NOMO-1 (cell line): Measurements from ENCODE around the gene CDK9.

Experiments
- DNase-seq, 2 experiments: peaks; one replicate each; lab custom pipeline; 2025; ENCODE audit not compliant: unreplicated experiment in 2 of 2; lab: John Stamatoyannopoulos, UW

CDK9 gene

DNA sequence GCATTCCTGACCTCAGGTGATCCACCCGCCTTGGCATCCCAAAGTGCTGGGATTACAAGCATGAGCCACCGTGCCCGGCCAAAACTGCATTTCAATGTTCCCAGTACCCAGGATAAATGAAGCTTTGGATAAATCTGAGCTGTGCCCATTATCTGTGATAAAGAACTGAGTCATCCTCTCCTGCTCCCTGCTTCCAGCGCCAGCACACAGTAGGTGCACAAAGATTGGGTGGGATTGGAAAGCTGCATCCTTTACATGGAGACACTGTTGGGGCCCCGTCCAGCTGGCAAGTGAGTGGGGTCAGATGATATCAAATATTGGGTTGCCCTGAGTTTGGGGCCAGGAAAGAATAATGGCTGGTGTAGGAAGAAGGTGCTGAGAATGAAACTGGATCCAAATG, 24.8 kb upstream of the CDK9 start:
- DNase-seq, result no peak

DNA sequence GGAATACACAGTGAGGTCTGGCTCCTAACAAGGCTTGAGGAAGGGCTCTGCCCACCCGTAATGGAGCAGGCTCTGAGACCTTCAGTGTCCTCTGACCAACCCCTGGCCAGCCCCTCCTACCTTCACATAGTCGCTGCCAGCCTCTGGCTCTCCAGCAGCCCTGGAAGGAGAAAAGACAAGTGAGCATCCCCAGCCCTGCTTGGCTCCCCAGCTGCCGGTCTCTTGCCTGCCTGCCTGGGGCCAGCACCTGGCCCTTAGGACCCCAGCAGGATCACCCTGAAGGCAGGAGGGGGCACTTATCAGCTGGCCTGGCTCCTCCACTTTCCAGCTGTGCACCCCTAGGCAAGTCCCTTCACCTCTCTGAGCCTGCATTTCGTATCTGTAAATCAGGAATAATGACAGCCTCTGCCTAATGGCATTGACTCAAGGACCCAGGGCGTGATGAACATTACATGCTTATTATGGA, 24.3 kb upstream of the CDK9 start:
- no peak for DNase-seq

DNA sequence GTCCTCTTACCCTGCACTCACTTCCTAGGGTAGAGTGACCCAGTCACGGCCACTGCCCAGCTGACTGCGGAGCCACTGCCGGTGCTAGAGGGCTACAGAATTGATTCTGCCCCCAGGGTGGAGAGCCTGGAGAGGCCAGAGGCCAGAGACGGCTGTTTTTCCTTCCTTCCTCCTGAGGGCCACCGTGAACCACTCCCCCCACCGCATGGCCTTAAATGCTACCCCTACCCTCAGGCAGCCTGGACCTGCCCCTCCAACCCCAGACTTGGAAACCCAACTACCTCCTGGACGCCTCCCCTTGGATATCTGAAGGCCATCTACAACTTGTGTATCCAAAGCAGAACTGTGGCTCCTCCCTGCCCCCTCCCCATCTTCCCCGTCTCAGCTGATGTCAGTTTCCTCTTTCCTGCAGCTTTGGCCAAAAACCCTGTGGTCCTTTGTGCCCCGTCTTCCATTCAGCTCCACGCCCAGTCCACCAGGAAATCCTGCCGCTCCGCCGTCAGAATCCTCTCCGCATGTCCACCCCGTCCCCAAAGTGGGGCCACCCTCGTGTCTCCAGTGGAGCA, 23.6 kb upstream of the CDK9 start:
- DNase-seq, result no peak

DNA sequence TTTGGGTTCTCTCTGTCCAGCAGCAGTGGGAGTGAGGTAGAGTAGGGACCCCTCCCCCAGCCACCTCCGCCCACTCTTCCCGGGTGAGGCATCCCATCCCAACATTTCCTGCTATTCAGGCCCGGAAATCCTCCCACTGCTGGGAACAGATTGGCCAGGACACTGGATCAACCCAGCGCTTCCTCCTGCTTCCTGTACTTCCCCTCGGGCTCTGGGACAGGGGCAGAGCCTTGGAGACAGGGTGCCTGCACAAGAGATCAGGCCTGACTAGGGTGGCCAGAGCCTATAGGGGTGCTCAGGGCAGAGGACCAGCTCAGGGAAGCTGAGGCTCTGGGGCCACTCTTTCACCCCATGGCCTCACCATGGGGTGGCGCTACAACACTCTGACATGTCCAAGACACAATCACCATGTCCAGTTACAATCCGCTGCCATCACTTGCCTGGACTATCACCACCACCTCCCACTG, 21.9 kb upstream of the CDK9 start:
- no peak for DNase-seq

GRCh38 chr9:127765418-127765817, 20.4 kb upstream of the CDK9 start:
- DNase-seq, result no peak

GRCh38 chr9:127767410-127767809, 18.4 kb upstream of the CDK9 start:
- DNase-seq, result no peak

DNA sequence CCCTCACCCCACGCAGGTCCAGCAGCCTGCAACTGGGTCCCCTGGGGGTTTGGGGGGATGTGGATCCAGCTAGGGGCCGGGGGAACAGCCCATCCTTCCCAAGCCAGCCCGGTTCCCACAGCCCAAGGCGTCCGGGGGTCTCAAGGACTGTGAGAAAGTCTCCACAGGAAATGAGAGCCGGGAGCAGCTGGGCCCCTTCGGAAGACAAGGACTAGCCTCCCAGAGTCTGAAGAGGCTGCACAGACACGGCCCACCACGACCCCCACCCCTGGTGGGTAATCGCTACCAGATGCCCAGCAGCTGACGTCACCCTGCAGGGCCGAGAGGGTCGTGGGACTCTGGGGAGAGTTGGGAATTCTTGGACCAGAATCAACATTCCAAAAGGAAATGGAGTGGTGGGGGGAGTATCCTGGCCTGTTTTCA, 17.9 kb upstream of the CDK9 start:
- DNase-seq, result no peak

DNA sequence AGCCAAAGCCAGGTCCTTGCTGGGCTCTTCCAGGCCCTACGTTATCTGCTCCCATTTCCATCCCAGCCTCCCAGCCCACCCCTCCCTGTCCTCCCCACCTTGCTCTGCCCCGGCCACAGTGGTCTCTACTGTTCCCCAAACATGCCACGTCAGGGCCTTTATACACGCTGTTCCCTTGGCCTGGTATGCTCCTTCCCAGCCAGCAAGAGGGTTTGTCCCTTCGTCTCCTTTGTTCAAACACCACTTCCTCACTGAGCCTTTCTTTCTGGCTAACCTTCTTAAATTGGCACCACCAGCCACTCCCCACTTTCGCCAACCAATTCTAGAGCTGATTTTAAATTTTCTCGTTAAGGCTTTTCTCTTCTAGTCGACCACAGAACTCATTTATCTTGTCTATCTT, 17.1 kb upstream of the CDK9 start:
- no peak for DNase-seq

DNA sequence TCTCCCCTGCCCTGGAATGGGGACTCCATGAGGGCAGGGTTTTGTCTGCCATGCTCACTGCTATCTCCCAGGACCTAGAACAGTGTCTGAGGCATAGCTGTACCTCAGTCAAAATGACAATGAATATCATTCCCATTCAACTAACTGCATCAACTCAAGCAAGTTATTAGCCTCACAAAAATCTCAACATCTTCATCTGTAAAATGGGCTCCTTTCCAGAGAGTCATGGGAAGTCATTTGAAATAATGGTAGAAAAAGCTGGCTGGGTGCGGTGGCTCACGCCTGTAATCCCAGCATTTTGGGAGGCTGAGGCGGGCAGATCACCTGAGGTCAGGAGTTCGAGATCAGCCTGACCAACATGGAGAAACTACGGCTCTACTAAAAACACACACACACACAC, 16.7 kb upstream of the CDK9 start:
- DNase-seq, result no peak

GRCh38 chr9:127769929-127770582, 15.8 kb upstream of the CDK9 start:
- no peak for DNase-seq

GRCh38 chr9:127770583-127770904, 15.3 kb upstream of the CDK9 start:
- no peak for DNase-seq

DNA sequence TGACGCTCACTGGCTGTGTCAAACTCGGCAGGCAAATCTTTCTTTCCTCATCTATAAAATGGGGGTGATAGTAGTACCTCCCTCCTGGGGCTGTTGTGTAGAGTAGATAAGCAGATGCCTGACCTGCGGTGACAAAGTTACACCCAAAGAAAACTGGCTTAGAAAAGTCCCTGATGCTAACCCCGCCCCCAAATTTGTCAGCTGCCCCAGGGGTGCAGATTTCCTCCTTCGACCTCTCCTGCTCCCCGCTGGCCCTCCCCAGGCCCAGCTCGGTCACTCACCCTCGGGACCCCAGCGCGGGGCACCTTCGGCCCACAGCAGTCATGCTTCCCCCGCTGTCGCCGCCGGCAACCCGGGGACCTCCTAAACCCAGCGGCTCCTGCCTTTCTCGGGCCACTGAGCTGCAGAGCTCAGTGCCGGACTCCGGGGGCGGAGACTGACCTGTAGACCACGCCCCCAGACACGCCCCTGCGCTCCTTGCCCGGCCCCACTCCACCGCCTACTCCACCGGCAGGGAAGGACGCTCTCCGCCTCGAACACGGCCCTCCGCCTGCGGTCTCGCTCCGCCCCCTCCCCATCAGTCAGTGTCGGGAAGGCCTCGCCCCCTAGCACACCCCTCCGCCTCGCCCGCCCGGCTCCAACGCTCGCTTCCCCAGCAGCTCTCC, 14.8 kb upstream of the CDK9 start:
- peak; percentile 97 to 99 for DNase-seq

DNA sequence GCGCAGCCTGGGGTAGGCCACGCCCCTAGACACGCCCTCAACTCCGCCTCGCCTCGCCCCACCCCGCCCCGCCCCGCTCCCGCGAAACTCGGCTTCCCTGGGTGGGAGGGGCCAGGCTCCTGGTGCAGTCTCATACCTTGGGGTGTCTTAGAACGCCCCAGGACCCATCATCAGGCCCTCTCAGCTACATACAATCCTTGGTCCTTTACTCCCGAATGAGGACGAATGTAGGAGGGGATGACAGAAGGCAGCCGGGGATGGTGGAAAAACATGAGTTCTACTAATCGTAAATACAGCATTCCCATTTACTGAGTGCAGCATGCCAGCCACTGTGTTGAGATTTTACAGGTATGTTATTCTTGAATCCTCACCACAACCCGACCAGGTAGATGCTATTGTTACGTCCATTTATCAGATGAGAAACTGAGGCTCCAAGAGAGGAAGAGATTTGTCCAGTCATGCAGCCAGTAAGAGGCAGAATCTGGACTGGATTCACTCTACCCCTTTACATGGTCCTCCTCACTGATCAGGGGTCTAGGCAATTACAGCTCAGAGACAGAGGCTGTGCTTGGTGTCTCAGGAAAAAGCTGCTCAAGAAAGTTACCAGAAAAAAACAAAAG, 14.2 kb upstream of the CDK9 start:
- DNase-seq, result no peak

DNA sequence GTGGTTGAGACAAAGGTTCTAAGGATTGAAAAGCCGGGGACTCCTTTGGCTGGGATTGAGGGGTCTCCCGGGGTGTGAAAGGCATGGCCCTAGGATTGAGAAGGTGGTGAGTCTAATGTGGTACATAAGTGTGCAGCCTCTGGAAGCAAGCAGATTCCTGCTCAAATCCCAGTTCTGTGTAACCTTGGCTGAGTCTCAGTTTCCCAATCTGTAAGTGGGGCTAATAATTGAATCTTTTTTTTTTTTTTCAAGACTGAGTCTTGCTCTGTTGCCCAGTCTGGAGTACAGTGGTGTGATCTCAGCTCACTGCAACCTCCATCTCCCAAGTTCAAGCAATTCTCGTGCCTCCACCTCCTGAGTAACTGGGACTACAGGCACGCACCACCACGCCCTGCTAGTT, 13.2 kb upstream of the CDK9 start:
- no peak for DNase-seq

DNA sequence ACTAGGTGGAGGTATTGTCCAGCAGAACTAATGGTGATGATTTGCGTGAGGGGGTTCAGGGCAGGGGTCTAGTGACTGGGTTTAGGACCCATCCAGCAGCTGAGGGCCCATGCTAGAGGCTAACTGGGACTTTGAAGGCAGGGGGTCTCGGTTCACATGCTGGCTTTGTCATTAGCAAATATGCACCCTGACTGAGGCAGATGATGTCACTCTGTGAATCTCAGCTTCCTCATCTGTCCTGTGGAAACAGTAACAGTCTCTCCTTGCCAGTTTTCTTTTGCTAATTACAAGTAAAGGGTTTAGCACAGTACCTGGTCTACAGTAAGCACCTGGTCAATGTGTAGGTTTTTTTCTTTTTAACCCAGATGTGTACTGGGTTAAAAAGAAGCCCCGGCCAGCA, 12.6 kb upstream of the CDK9 start:
- no peak for DNase-seq

GRCh38 chr9:127773981-127774380, 11.9 kb upstream of the CDK9 start:
- no peak for DNase-seq

DNA sequence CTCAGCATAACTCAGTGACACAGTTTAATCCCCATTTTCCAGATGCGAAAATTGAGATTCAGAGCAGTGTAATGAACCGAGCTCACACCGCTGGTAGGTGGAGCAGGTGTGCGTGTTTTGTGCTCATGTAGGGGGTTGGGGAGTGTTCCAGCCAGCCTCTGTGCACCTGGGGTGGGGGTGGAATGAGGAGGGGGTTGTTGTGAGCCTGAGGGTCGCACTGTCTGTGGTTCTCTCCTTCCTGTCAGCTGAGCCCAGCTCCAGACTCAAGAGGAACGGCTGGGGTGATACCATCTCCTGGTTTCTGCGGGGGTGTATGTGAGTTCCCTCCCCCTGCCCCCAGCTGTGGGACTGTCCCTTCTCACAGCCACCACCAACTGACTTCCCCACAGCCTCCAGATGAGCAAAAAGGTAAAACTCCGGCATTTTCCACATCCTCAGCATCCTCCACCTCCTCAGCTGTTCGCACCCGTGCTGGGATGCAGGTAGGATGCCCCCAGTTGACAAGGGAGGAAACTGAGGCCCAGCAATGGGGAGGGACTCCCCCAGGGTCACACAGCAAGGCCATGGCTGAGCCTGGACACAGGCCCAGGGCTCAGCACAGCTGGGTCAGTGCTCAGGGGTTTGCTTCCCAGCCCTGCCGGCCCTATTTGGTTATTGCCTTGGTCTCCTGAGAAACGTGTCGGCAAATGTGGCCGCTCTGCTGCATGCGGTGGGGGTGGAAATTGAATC, 9.5 kb upstream of the CDK9 start:
- peak; percentile 59 to 63 for DNase-seq

DNA sequence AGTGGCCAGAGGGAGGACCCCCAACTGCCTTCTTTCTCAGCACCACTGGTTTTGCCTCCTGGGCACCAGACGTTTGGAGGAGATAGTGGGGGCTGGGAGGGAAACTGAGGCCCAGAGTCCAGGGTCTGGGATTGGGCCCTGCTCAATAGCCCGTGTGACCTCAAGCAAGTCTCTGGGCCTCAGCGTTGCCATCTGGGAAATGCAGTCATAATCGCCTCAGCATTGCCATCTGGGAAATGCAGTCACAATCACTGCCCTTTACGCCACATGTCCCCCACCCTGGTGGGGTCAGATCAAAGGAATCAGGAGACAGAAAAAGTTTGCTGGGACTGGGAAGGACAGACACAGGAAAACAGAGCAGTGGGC, 8.9 kb upstream of the CDK9 start:
- DNase-seq, result no peak

GRCh38 chr9:127777368-127777980, 8.4 kb upstream of the CDK9 start:
- DNase-seq, result no peak

GRCh38 chr9:127778280-127779135, 7.3 kb upstream of the CDK9 start, which contains the start of gene SH2D3C:
Gene SH2D3C, minus strand, starts transcription at chr9:127778666. Its CDS starts 39 bp downstream, at chr9:127778627.
- peak; percentile 70 to 73 for DNase-seq
